Gastrocnemius medialis (tissue), 4 donors: ENCODE results near the gene RYK. TPM values are rescaled to one million over a fixed set of nuclear protein-coding genes. Genes with fewer than 3 reads are reported as not detected.

Source experiments
- ATAC-seq, 2 donors: fragments of 150-250 bp; one replicate each; pipeline ENCODE4 v1.9.1; 2016
- DNase-seq, 2 donors: peaks; one replicate each; pipeline ENCODE4 v3.0.0-alpha.2; 2019
- H3K27ac ChIP-seq, 4 donors: fragments of 200-600 bp; sonication (generic); 1 replicate in 1 of 4; 2 replicates in 3 of 4; pipeline ENCODE4 v1.5.1; 2016 to 2018; ENCODE audit warnings: mild to moderate bottlenecking in 2 of 4, moderate library complexity in 1 of 4
- H3K27me3 ChIP-seq, 3 donors: fragments of 200-600 bp; sonication (generic) in 2 of 3; 1 replicate in 1 of 3; 2 replicates in 2 of 3; pipeline versions ENCODE4 v1.5.1 to v1.6.0; 2016 to 2019; ENCODE audit warnings: mild to moderate bottlenecking in 1 of 3, moderate library complexity in 1 of 3
- H3K36me3 ChIP-seq, 2 donors: fragments of 200-600 bp; sonication (generic) in 1 of 2; one replicate each; pipeline ENCODE4 v1.5.1; 2017 to 2018
- H3K4me1 ChIP-seq, 2 donors: fragments of 200-600 bp; sonication (generic) in 1 of 2; one replicate each; pipeline ENCODE4 v1.5.1; 2016 to 2017; ENCODE audit warnings: mild to moderate bottlenecking in 2 of 2
- H3K4me3 ChIP-seq, 4 donors: fragments of 200-600 bp; sonication (generic) in 3 of 4; 1 replicate in 1 of 4; 2 replicates in 3 of 4; pipeline ENCODE4 v1.5.1; 2016 to 2019; ENCODE audit warnings: mild to moderate bottlenecking in 2 of 4
- H3K9me3 ChIP-seq, 3 donors: fragments of 200-600 bp; sonication (generic) in 2 of 3; 1 replicate in 1 of 3; 2 replicates in 2 of 3; pipeline ENCODE4 v1.5.1; 2016 to 2019
- POLR2A ChIP-seq, 2 donors: fragments of 450-650 bp; IDR thresholded peaks; one replicate each; pipeline ENCODE4 v1.6.1; 2017; ENCODE audit warnings: antibody characterized with exemption in 2 of 2, mild to moderate bottlenecking in 2 of 2, moderate library complexity in 2 of 2
- in situ Hi-C, 4 donors: fragments of 200-750 bp; cut with MboI; loops; one replicate each; pipeline versions ENCODE4 v1.15.0 to v1.8.0; 2017; ENCODE audit warnings: low sequenced_read_pairs in 4 of 4
- intact Hi-C: fragments of 100-400 bp; cut with DNase I; formaldehyde crosslinking; loops from one replicate; pipeline ENCODE4 v1.15.1; 2023; ENCODE audit warnings: low total_unique reads
- total RNA-seq, 4 donors: library from RNA; depleted of rRNA; stranded (reverse); fragments of >200 nt; gene quantifications; one replicate each; pipeline versions ENCODE4 v1.1.0 to v1.2.3, GENCODE V29; 2016
- TF ChIP-seq, protein P1 (sequence below), 5 experiments: fragments of 450-650 bp in 3 of 5; fragments of 200-600 bp in 2 of 5; sonication (generic) in 2 of 5; IDR thresholded peaks in 4 of 5; conservative IDR thresholded peaks in 1 of 5; 1 replicate in 4 of 5; 2 replicates in 1 of 5; pipeline ENCODE4 v1.5.1; 2016 to 2019; ENCODE audit warnings: antibody characterized with exemption in 5 of 5, mild to moderate bottlenecking in 3 of 5, moderate library complexity in 3 of 5

Gene RYK
- total RNA-seq, 4 donors from 2014 or later = 25.8 to 42.4 (median 35.0) TPM

- ATAC-seq (no peak), DNase-seq (no peak)
- in situ Hi-C loops = no loop called here
- Histone ChIP-seq H3K4me1 (no peaks in the 10 kb centered on the region), H3K36me3 (peaks cover 0 to 28% of the 10 kb centered on the region in 2 donors), H3K9me3 (no peaks in the 10 kb centered on the region), H3K4me3 (no peak overlapping the region), H3K27me3 (no peaks in the 10 kb centered on the region), H3K27ac (no peak overlapping the region)
- TF ChIP-seq POLR2A (IDR thresholded peaks at IDR 0.05) = no peak
- TF ChIP-seq, protein P1, sequence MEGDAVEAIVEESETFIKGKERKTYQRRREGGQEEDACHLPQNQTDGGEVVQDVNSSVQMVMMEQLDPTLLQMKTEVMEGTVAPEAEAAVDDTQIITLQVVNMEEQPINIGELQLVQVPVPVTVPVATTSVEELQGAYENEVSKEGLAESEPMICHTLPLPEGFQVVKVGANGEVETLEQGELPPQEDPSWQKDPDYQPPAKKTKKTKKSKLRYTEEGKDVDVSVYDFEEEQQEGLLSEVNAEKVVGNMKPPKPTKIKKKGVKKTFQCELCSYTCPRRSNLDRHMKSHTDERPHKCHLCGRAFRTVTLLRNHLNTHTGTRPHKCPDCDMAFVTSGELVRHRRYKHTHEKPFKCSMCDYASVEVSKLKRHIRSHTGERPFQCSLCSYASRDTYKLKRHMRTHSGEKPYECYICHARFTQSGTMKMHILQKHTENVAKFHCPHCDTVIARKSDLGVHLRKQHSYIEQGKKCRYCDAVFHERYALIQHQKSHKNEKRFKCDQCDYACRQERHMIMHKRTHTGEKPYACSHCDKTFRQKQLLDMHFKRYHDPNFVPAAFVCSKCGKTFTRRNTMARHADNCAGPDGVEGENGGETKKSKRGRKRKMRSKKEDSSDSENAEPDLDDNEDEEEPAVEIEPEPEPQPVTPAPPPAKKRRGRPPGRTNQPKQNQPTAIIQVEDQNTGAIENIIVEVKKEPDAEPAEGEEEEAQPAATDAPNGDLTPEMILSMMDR (IDR thresholded peaks at IDR 0.05 in 4 of 5, conservative IDR thresholded peaks at IDR 0.05 in 1 of 5) = no peak
- intact Hi-C loops = no loop called here
Measured at GRCh38 chr3:134189849-134190248, 60.8 kb downstream of the RYK start.

GRCh38 chr3:134186391-134186790 is 64.3 kb downstream of the RYK start:
- intact Hi-C loops = no loop called here
- Histone ChIP-seq H3K36me3 (peaks cover 0 to 32% of the 10 kb centered on the region in 2 donors), H3K9me3 (no peaks in the 10 kb centered on the region), H3K4me1 (no peaks in the 10 kb centered on the region), H3K4me3 (no peak overlapping the region), H3K27ac (no peak overlapping the region), H3K27me3 (no peaks in the 10 kb centered on the region)
- TF ChIP-seq, protein P1 (IDR thresholded peaks at IDR 0.05 in 4 of 5, conservative IDR thresholded peaks at IDR 0.05 in 1 of 5) = no peak
- TF ChIP-seq POLR2A (IDR thresholded peaks at IDR 0.05) = no peak
- in situ Hi-C loops = no loop called here
- DNase-seq = no peak
- no peak for ATAC-seq

DNA sequence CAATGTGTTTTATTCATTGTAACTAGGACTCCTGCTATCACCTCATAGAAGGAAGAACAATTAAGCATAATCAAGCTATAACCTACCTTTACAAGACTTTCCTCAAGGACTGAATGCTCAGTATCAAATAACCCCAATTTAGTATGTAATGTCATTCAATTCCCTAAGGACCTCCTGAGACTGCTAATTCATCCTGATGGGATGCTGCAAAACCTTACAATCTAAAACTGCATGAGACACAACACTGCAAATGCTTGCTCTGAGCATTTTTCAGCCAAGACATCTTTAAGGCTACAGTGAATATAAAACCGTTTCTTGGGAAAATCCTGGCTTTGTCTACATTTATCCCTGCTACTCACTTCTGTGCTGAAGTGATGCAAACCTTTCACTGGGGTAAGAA is 69.9 kb downstream of the RYK start:
- intact Hi-C loops (no loop called here), in situ Hi-C loops (no loop called here)
- Histone ChIP-seq H3K4me1 (no peaks in the 10 kb centered on the region), H3K36me3 (peaks cover 0 to 11% of the 10 kb centered on the region in 2 donors), H3K27me3 (no peaks in the 10 kb centered on the region), H3K4me3 (no peak overlapping the region), H3K27ac (no peak overlapping the region), H3K9me3 (no peaks in the 10 kb centered on the region)
- TF ChIP-seq, protein P1 (IDR thresholded peaks at IDR 0.05 in 4 of 5, conservative IDR thresholded peaks at IDR 0.05 in 1 of 5) = no peak
- no peak for TF ChIP-seq POLR2A (IDR thresholded peaks at IDR 0.05)
- DNase-seq = no peak
- no peak for ATAC-seq

- Histone ChIP-seq H3K36me3 (peaks cover 0 to 24% of the 10 kb centered on the region in 2 donors), H3K27me3 (no peaks in the 10 kb centered on the region), H3K27ac (no peak overlapping the region), H3K9me3 (no peaks in the 10 kb centered on the region), H3K4me1 (no peaks in the 10 kb centered on the region), H3K4me3 (no peak overlapping the region)
- intact Hi-C loops (no loop called here), in situ Hi-C loops (no loop called here)
- no peak for TF ChIP-seq POLR2A (IDR thresholded peaks at IDR 0.05)
- TF ChIP-seq, protein P1 (IDR thresholded peaks at IDR 0.05 in 4 of 5, conservative IDR thresholded peaks at IDR 0.05 in 1 of 5) = no peak
- no peak for ATAC-seq
- DNase-seq = no peak
Measured at GRCh38 chr3:134179508-134179907, 71.2 kb downstream of the RYK start.

- DNase-seq (no peak), ATAC-seq (no peak)
- in situ Hi-C loops = no loop called here
- H3K27me3 ChIP-seq = no peaks in the 10 kb centered on the region
- TF ChIP-seq, protein P1 (IDR thresholded peaks at IDR 0.05 in 4 of 5, conservative IDR thresholded peaks at IDR 0.05 in 1 of 5) = no peak
- no peak for TF ChIP-seq POLR2A (IDR thresholded peaks at IDR 0.05)
- intact Hi-C loops = no loop called here
- H3K36me3 ChIP-seq = peaks cover 0 to 28% of the 10 kb centered on the region in 2 donors
- H3K9me3 ChIP-seq = no peaks in the 10 kb centered on the region
- H3K4me1 ChIP-seq = no peaks in the 10 kb centered on the region
- H3K4me3 ChIP-seq = no peak overlapping the region
- no peak overlapping the region for H3K27ac ChIP-seq
Measured at GRCh38 chr3:134163096-134163495, 87.6 kb downstream of the RYK start.
